ENCODE data around the gene OR4L1. TPM values are rescaled to one million over a fixed set of nuclear protein-coding genes. Genes with fewer than 3 reads are reported as not detected.

The OR4L1 gene
- total and polyA plus RNA-seq, 9 donors: not detected

DNA sequence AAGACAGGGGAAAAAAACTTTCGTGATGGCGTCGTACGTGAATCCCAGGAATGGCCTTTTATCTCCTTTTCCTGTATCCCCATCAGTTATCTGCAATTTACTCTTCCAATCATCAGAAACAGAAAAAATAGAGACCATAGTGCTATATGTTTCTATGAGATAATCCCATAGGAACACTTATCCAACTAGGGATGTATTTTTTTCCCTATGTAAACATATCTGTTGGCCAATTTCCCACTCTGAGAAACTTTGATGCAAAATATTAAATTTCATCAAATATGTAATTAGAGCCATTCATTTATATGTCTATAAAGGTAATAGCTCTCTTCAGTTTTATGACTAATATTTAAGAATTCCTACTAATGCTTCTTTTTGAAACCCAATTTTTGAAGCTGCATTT, 23.9 kb upstream of the OR4L1 start, which contains the start of gene OR4K13:
OR4K13 (minus strand) TSS at position 101 of the 400 bp plus-strand sequence. CDS start 1,280 bp downstream, outside the sequence.
- WGBS, 3 donors: 85 to 95% (median 86%) methylated on average over 4 of the region's 4 CpGs
- no peaks in the 10 kb centered on the region for H3K9me3 ChIP-seq
- TF ChIP-seq POLR2A (IDR thresholded peaks at IDR 0.05): no peak
- no peak for TF ChIP-seq EP300 (IDR thresholded peaks at IDR 0.05)
- TF ChIP-seq, protein P1, sequence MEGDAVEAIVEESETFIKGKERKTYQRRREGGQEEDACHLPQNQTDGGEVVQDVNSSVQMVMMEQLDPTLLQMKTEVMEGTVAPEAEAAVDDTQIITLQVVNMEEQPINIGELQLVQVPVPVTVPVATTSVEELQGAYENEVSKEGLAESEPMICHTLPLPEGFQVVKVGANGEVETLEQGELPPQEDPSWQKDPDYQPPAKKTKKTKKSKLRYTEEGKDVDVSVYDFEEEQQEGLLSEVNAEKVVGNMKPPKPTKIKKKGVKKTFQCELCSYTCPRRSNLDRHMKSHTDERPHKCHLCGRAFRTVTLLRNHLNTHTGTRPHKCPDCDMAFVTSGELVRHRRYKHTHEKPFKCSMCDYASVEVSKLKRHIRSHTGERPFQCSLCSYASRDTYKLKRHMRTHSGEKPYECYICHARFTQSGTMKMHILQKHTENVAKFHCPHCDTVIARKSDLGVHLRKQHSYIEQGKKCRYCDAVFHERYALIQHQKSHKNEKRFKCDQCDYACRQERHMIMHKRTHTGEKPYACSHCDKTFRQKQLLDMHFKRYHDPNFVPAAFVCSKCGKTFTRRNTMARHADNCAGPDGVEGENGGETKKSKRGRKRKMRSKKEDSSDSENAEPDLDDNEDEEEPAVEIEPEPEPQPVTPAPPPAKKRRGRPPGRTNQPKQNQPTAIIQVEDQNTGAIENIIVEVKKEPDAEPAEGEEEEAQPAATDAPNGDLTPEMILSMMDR (IDR thresholded peaks at IDR 0.05): no peak
- no peaks in the 10 kb centered on the region for H3K36me3 ChIP-seq
- H3K4me1 ChIP-seq (ENCODE audit: insufficient read depth): no peaks in the 10 kb centered on the region
- no peak for DNase-seq
- intact Hi-C loops (cut with DNase I): no loop called here
- no peak within 1 kb of the TSS for H3K4me3 ChIP-seq
- H3K27ac ChIP-seq: no peak within 1 kb of the TSS
- no peaks in the 10 kb centered on the region for H3K27me3 ChIP-seq

DNA sequence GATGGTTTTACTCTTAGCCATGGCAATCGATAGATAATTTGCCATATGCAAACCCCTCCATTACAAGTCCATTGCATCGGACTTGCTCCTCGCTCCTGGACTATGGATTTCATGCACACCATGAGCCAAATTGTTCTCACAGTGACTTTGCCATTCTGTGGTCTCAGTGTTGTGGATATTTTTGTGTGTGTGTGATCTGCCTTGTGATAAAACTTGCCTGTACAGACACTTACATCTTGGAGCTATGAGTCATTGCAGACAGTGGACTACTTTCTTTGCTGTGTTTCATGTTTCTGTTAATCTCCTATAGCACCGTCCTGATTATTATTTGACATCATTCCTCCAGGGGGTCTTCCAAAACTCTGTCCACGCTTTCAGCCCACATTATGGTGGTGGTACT, 15.6 kb upstream of the OR4L1 start:
- H3K27me3 ChIP-seq: no peaks in the 10 kb centered on the region
- no peak overlapping the region for H3K4me3 ChIP-seq
- no peaks in the 10 kb centered on the region for H3K36me3 ChIP-seq
- H3K27ac ChIP-seq: no peak overlapping the region
- H3K9me3 ChIP-seq: no peaks in the 10 kb centered on the region
- WGBS, 3 donors: 62 to 67% (median 64%) methylated on average over 5 of the region's 5 CpGs
- intact Hi-C loops (cut with DNase I): no loop called here
- H3K4me1 ChIP-seq (ENCODE audit: insufficient read depth): no peaks in the 10 kb centered on the region
- DNase-seq: no peak
- TF ChIP-seq, protein P1 (IDR thresholded peaks at IDR 0.05): no peak
- TF ChIP-seq POLR2A (IDR thresholded peaks at IDR 0.05) (no peak), EP300 (IDR thresholded peaks at IDR 0.05) (no peak)

DNA sequence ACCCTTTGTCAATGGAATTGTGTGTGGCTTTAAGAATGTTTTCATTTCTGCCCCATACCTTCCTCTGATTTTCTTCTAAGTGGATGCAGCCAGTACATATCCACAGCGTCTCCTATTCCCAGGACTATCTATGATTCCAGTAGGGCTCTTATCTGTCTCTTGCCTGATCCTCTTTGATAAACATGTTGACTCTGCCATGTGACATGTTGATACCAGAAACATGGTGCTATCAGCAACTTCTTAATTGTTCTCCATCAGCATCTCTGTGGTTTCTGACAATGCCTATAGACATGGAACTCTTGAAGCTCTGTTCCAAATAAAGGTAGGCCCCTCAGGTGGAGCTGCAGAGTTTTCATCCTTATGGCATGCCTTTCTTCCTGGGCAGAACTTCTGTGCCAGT, 11.6 kb upstream of the OR4L1 start:
- WGBS, 3 donors: 47 to 70% (median 66%) methylated on average over 1 of the region's 1 CpG
- no peaks in the 10 kb centered on the region for H3K36me3 ChIP-seq
- H3K4me3 ChIP-seq: no peak overlapping the region
- H3K9me3 ChIP-seq: no peaks in the 10 kb centered on the region
- no peaks in the 10 kb centered on the region for H3K27me3 ChIP-seq
- no peaks in the 10 kb centered on the region for H3K4me1 ChIP-seq (ENCODE audit: insufficient read depth)
- intact Hi-C loops (cut with DNase I): no loop called here
- no peak overlapping the region for H3K27ac ChIP-seq
- TF ChIP-seq EP300 (IDR thresholded peaks at IDR 0.05) (no peak), POLR2A (IDR thresholded peaks at IDR 0.05) (no peak)
- TF ChIP-seq, protein P1 (IDR thresholded peaks at IDR 0.05): no peak
- DNase-seq: no peak

DNA sequence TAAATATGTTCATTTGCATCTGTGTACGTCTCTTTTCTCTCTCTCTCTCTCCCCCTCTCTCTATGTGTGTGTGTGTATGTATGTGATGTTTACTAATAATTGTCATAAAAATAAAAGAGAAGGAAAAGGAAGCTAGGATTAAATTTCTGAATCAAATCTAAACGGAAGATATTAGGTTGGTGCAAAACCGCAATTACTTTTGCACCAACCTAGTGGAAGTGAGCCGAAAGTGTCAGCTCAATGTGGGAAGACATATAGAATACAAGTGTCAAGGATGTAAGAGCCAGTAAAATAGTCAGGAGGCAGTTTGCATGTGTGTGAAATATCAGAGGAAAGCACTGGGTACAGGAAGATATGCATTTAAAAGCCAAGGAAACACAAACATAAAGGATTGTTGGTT, 32.2 kb downstream of the OR4L1 start:
- no peak for DNase-seq
- Histone ChIP-seq H3K4me3 (no peak overlapping the region), H3K36me3 (no peaks in the 10 kb centered on the region), H3K27ac (no peak overlapping the region), H3K4me1 (ENCODE audit: insufficient read depth) (no peaks in the 10 kb centered on the region), H3K9me3 (no peaks in the 10 kb centered on the region), H3K27me3 (no peaks in the 10 kb centered on the region)
- intact Hi-C loops (cut with DNase I): no loop called here
- no peak for TF ChIP-seq POLR2A (IDR thresholded peaks at IDR 0.05)
- TF ChIP-seq, protein P1 (IDR thresholded peaks at IDR 0.05): no peak
- TF ChIP-seq EP300 (IDR thresholded peaks at IDR 0.05): no peak
- WGBS, 3 donors: 16 to 51% (median 16%) methylated on average over 4 of the region's 4 CpGs

All from ovary (tissue), 9 donors.